Thyroid gland (tissue), 4 donors: ENCODE results near the gene CNMD. TPM values are rescaled to one million over a fixed set of nuclear protein-coding genes. Genes with fewer than 3 reads are reported as not detected.

Experiments used
- DNase-seq, 2 donors: peaks; one replicate each; pipeline ENCODE4 v3.0.0-alpha.2; 2019
- H3K27ac ChIP-seq, 3 donors: fragments of 200-600 bp; sonication (generic); 1 replicate in 2 of 3; 2 replicates in 1 of 3; pipeline ENCODE4 v1.5.1; 2016 to 2019; ENCODE audit warnings: mild to moderate bottlenecking in 1 of 3, moderate library complexity in 1 of 3
- H3K27me3 ChIP-seq: fragments of 200-600 bp; sonication (generic); one replicate; pipeline ENCODE4 v1.5.1; 2019
- H3K36me3 ChIP-seq, 2 donors: fragments of 200-600 bp; sonication (generic); one replicate each; pipeline ENCODE4 v1.5.1; 2016 to 2019
- H3K4me1 ChIP-seq, 2 donors: fragments of 200-600 bp; sonication (generic); one replicate each; pipeline ENCODE4 v1.5.1; 2017 to 2019
- H3K4me3 ChIP-seq, 3 donors: fragments of 200-600 bp; sonication (generic); replicated peaks in 1 of 3; 1 replicate in 2 of 3; 2 replicates in 1 of 3; pipeline ENCODE4 v1.5.1; 2016; ENCODE audit warnings: mild to moderate bottlenecking in 1 of 3
- H3K9me3 ChIP-seq: fragments of 200-600 bp; sonication (generic); one replicate; pipeline ENCODE4 v1.5.1; 2017
- CTCF ChIP-seq, 6 experiments: fragments of 200-600 bp in 3 of 6; fragments of 450-650 bp in 3 of 6; sonication (generic) in 3 of 6; IDR thresholded peaks; one replicate each; pipeline ENCODE4 v1.5.1; 2016 to 2019; ENCODE audit warnings: antibody characterized with exemption in 6 of 6, mild to moderate bottlenecking in 2 of 6, inconsistent platforms in 1 of 6, moderate library complexity in 1 of 6
- POLR2A ChIP-seq, 2 donors: fragments of 450-650 bp; IDR thresholded peaks; one replicate each; pipeline ENCODE4 v1.6.1; 2017; ENCODE audit warnings: antibody characterized with exemption in 2 of 2, mild to moderate bottlenecking in 2 of 2, moderate library complexity in 1 of 2
- WGBS, 2 donors: methylation state at CpG; one replicate each; pipeline ENCODE4 v1.1.5; 2017; 5-methylcytosine and 5-hydroxymethylcytosine counted together
- intact Hi-C: fragments of 100-400 bp; cut with DNase I; formaldehyde crosslinking; loops from one replicate; pipeline ENCODE4 v1.15.1; 2023
- total RNA-seq, 4 donors: library from RNA; depleted of rRNA; stranded (reverse); fragments of >200 nt; gene quantifications; one replicate each; pipeline ENCODE4 v1.2.3, GENCODE V29; 2016

Gene CNMD
- 1 to 10 TPM in 2 of 4 donors, under 1 TPM in 2; 0.40 to 2.5 (median 0.85) TPM for total RNA-seq

- Histone ChIP-seq H3K4me3 (peak within 1 kb of the TSS in 1 of 3 donors; percentile 23), H3K27ac (no peak within 1 kb of the TSS), H3K36me3 (no peaks in the 10 kb centered on the region), H3K9me3 (no peaks in the 10 kb centered on the region), H3K4me1 (peaks cover 17 to 22% of the 10 kb centered on the region in 2 donors), H3K27me3 (no peaks in the 10 kb centered on the region)
- DNase-seq: no peak
- TF ChIP-seq POLR2A (IDR thresholded peaks at IDR 0.05) (no peak), CTCF (IDR thresholded peaks at IDR 0.05) (no peak)
- intact Hi-C loops: no loop called here
- 12 to 18% methylated on average over 29 to 34 of the region's 34 CpGs for WGBS, 2 donors
Observed at GRCh38 chr13:52739468-52740071, at the start of gene CNMD. Gene CNMD, minus strand, starts transcription at chr13:52739820. Its CDS starts 119 bp downstream, at chr13:52739701.

- Histone ChIP-seq H3K27me3 (no peaks in the 10 kb centered on the region), H3K4me1 (no peaks in the 10 kb centered on the region), H3K4me3 (no peak overlapping the region), H3K36me3 (no peaks in the 10 kb centered on the region), H3K9me3 (no peaks in the 10 kb centered on the region), H3K27ac (no peak overlapping the region)
- intact Hi-C loops: no loop called here
- no peak for TF ChIP-seq CTCF (IDR thresholded peaks at IDR 0.05)
- no peak for TF ChIP-seq POLR2A (IDR thresholded peaks at IDR 0.05)
- DNase-seq: no peak
- WGBS, 2 donors: 39 to 58% methylated on average over 4 of the region's 4 CpGs
Observed at GRCh38 chr13:52788011-52788410, 48.4 kb upstream of the CNMD start.

- TF ChIP-seq POLR2A (IDR thresholded peaks at IDR 0.05): no peak
- no peak for TF ChIP-seq CTCF (IDR thresholded peaks at IDR 0.05)
- Histone ChIP-seq H3K9me3 (no peaks in the 10 kb centered on the region), H3K27ac (no peak overlapping the region), H3K4me3 (no peak overlapping the region), H3K27me3 (no peaks in the 10 kb centered on the region), H3K36me3 (no peaks in the 10 kb centered on the region), H3K4me1 (no peaks in the 10 kb centered on the region)
- no peak for DNase-seq
- WGBS, 2 donors: 90 to 91% methylated on average over 2 of the region's 2 CpGs
- intact Hi-C loops: no loop called here
Observed at GRCh38 chr13:52787235-52787634, 47.6 kb upstream of the CNMD start.

- no peak overlapping the region for H3K27ac ChIP-seq
- DNase-seq: no peak
- intact Hi-C loops: no loop called here
Observed at GRCh38 chr13:52786766-52787165, 47.1 kb upstream of the CNMD start.

More at GRCh38 chr13:52786766-52787165, 47.1 kb upstream of the CNMD start:
- no peaks in the 10 kb centered on the region for H3K4me1 ChIP-seq
- no peak overlapping the region for H3K4me3 ChIP-seq
- H3K9me3 ChIP-seq: no peaks in the 10 kb centered on the region
- H3K36me3 ChIP-seq: no peaks in the 10 kb centered on the region
- WGBS, 2 donors: 89 to 90% methylated on average over 3 of the region's 3 CpGs
- no peak for TF ChIP-seq CTCF (IDR thresholded peaks at IDR 0.05)
- no peak for TF ChIP-seq POLR2A (IDR thresholded peaks at IDR 0.05)
- no peaks in the 10 kb centered on the region for H3K27me3 ChIP-seq
